Measurements from ENCODE around the gene EYA4.

The EYA4 gene

GRCh38 chr6:133390168-133390567, 149.0 kb downstream of the EYA4 start:
- H3K79me2 ChIP-seq (ENCODE audit: control insufficient read depth, insufficient read depth, low read length, poor library complexity), result no peaks in the 10 kb centered on the region
- no peak overlapping the region for H3K4me2 ChIP-seq (ENCODE audit: low read length)
- H3K4me1 ChIP-seq (ENCODE audit: control insufficient read depth in 1 of 2, insufficient read depth in 2 of 2, low read length in 2 of 2), result no peaks in the 10 kb centered on the region
- H3K4me3 ChIP-seq (ENCODE audit: low read depth, low read length), result no peak overlapping the region
- no peaks in the 10 kb centered on the region for H3K9me3 ChIP-seq (ENCODE audit: insufficient read depth, low read depth, low read length)
- no peaks in the 10 kb centered on the region for H3K36me3 ChIP-seq (ENCODE audit: control insufficient read depth in 1 of 2, insufficient read depth in 2 of 2, low read length in 2 of 2)
- H3K18ac ChIP-seq (ENCODE audit: low read length), result no peak overlapping the region
- no peak for DNase-seq
- no peak overlapping the region for H4K8ac ChIP-seq (ENCODE audit: low read depth, low read length)
- no peak overlapping the region for H3K27ac ChIP-seq (ENCODE audit: low read depth, low read length)
- no peak overlapping the region for H3K9ac ChIP-seq (ENCODE audit: low read length)
- H4K91ac ChIP-seq (ENCODE audit: low read depth, low read length), result no peak overlapping the region
- no peak overlapping the region for H3K4ac ChIP-seq (ENCODE audit: low read depth, low read length)
- H3K23ac ChIP-seq (ENCODE audit: low read length), result no peak overlapping the region
- no peaks in the 10 kb centered on the region for H3K27me3 ChIP-seq (ENCODE audit: insufficient read depth, low read length)
- H2BK5ac ChIP-seq (ENCODE audit: low read depth, low read length, poor library complexity), result no peak overlapping the region
- H3K14ac ChIP-seq (ENCODE audit: low read length), result no peak overlapping the region
- H2AFZ ChIP-seq (ENCODE audit: insufficient read depth, low read length, poor library complexity), result no peak overlapping the region
- H2BK120ac ChIP-seq (ENCODE audit: insufficient read depth, low read length, poor library complexity), result no peak overlapping the region
- H2BK12ac ChIP-seq (ENCODE audit: low read length), result no peak overlapping the region
- no peak overlapping the region for H2AK5ac ChIP-seq (ENCODE audit: low read length)
- WGBS (ENCODE audit: extremely low coverage, insufficient coverage, insufficient read length), result no CpG with 5 or more reads among the region's 9 CpGs
- H3K79me1 ChIP-seq (ENCODE audit: low read length), result no peaks in the 10 kb centered on the region
- no peak overlapping the region for H4K12ac ChIP-seq (ENCODE audit: low read depth, low read length)

DNA sequence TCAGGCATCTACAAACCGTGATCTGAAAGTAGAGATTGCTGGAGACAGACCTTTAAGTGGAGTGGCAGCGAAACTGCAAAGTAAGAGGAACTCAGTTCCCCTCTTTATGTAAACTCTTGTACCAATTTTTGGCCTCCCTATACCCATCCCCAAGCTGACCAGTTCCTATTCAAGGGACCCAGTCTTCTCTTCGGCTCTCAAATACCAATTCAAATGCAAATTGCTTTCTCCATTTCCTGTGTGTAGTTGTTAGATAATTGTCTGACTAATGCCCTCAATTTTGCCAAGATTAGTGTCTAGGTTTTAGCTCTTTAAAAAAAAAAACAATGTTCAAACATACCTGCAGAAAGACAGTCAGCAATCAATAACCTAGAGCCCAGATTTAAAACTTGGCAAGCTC, 150.9 kb downstream of the EYA4 start:
- Histone ChIP-seq H2BK120ac (ENCODE audit: insufficient read depth, low read length, poor library complexity) (no peak overlapping the region), H3K4ac (ENCODE audit: low read depth, low read length) (no peak overlapping the region), H3K14ac (ENCODE audit: low read length) (no peak overlapping the region), H3K27ac (ENCODE audit: low read depth, low read length) (no peak overlapping the region), H3K79me1 (ENCODE audit: low read length) (no peaks in the 10 kb centered on the region), H3K4me2 (ENCODE audit: low read length) (no peak overlapping the region), H2BK5ac (ENCODE audit: low read depth, low read length, poor library complexity) (no peak overlapping the region), H3K23ac (ENCODE audit: low read length) (no peak overlapping the region), H2AK5ac (ENCODE audit: low read length) (no peak overlapping the region), H3K9ac (ENCODE audit: low read length) (no peak overlapping the region), H3K4me3 (ENCODE audit: low read depth, low read length) (no peak overlapping the region), H3K36me3 (ENCODE audit: control insufficient read depth in 1 of 2, insufficient read depth in 2 of 2, low read length in 2 of 2) (no peaks in the 10 kb centered on the region), H3K18ac (ENCODE audit: low read length) (no peak overlapping the region), H3K9me3 (ENCODE audit: insufficient read depth, low read depth, low read length) (no peaks in the 10 kb centered on the region), H4K8ac (ENCODE audit: low read depth, low read length) (no peak overlapping the region), H3K27me3 (ENCODE audit: insufficient read depth, low read length) (no peaks in the 10 kb centered on the region), H3K4me1 (ENCODE audit: control insufficient read depth in 1 of 2, insufficient read depth in 2 of 2, low read length in 2 of 2) (no peaks in the 10 kb centered on the region), H4K12ac (ENCODE audit: low read depth, low read length) (no peak overlapping the region), H2AFZ (ENCODE audit: insufficient read depth, low read length, poor library complexity) (no peak overlapping the region), H4K91ac (ENCODE audit: low read depth, low read length) (no peak overlapping the region), H3K79me2 (ENCODE audit: control insufficient read depth, insufficient read depth, low read length, poor library complexity) (no peaks in the 10 kb centered on the region), H2BK12ac (ENCODE audit: low read length) (no peak overlapping the region)
- WGBS (ENCODE audit: extremely low coverage, insufficient coverage, insufficient read length), result no CpG with 5 or more reads among the region's 3 CpGs
- no peak for DNase-seq

GRCh38 chr6:133392641-133393040, 151.5 kb downstream of the EYA4 start:
- H3K79me2 ChIP-seq (ENCODE audit: control insufficient read depth, insufficient read depth, low read length, poor library complexity), result no peaks in the 10 kb centered on the region
- no peak overlapping the region for H3K4me3 ChIP-seq (ENCODE audit: low read depth, low read length)
- no peaks in the 10 kb centered on the region for H3K27me3 ChIP-seq (ENCODE audit: insufficient read depth, low read length)
- H4K8ac ChIP-seq (ENCODE audit: low read depth, low read length), result no peak overlapping the region
- no peaks in the 10 kb centered on the region for H3K9me3 ChIP-seq (ENCODE audit: insufficient read depth, low read depth, low read length)
- H4K91ac ChIP-seq (ENCODE audit: low read depth, low read length), result no peak overlapping the region
- no peak overlapping the region for H2BK120ac ChIP-seq (ENCODE audit: insufficient read depth, low read length, poor library complexity)
- no peaks in the 10 kb centered on the region for H3K79me1 ChIP-seq (ENCODE audit: low read length)
- H2BK12ac ChIP-seq (ENCODE audit: low read length), result no peak overlapping the region
- H3K23ac ChIP-seq (ENCODE audit: low read length), result no peak overlapping the region
- no peak overlapping the region for H3K9ac ChIP-seq (ENCODE audit: low read length)
- no peak overlapping the region for H3K27ac ChIP-seq (ENCODE audit: low read depth, low read length)
- H3K4me1 ChIP-seq (ENCODE audit: control insufficient read depth in 1 of 2, insufficient read depth in 2 of 2, low read length in 2 of 2), result no peaks in the 10 kb centered on the region
- H3K4ac ChIP-seq (ENCODE audit: low read depth, low read length), result no peak overlapping the region
- no peak overlapping the region for H4K12ac ChIP-seq (ENCODE audit: low read depth, low read length)
- no peak overlapping the region for H3K18ac ChIP-seq (ENCODE audit: low read length)
- no peak overlapping the region for H2AK5ac ChIP-seq (ENCODE audit: low read length)
- H2AFZ ChIP-seq (ENCODE audit: insufficient read depth, low read length, poor library complexity), result no peak overlapping the region
- WGBS (ENCODE audit: extremely low coverage, insufficient coverage, insufficient read length), result no CpG with 5 or more reads among the region's 2 CpGs
- H3K36me3 ChIP-seq (ENCODE audit: control insufficient read depth in 1 of 2, insufficient read depth in 2 of 2, low read length in 2 of 2), result no peaks in the 10 kb centered on the region
- no peak overlapping the region for H2BK5ac ChIP-seq (ENCODE audit: low read depth, low read length, poor library complexity)
- H3K14ac ChIP-seq (ENCODE audit: low read length), result no peak overlapping the region
- no peak for DNase-seq
- H3K4me2 ChIP-seq (ENCODE audit: low read length), result no peak overlapping the region

DNA sequence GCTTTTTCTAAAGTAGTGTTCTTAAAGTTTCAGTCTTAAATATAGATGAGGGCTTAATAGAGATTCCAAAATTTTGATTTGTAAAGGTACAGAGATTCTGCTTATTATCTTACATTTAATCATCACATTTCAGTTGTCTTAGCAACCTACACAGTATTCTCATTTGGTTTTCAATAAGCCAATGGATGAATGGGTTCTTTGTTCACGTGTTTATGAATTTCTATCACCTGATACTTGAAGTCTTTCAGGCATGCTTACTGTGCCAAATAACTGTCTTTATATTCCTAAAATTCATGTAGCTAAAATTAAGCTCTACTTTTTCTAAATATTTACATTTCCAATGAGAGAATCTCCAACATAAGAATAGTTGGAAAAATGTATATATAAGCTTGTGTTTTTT, 152.7 kb downstream of the EYA4 start:
- Histone ChIP-seq H3K27me3 (ENCODE audit: insufficient read depth, low read length) (no peaks in the 10 kb centered on the region), H3K36me3 (ENCODE audit: control insufficient read depth in 1 of 2, insufficient read depth in 2 of 2, low read length in 2 of 2) (no peaks in the 10 kb centered on the region)

More for the DNA sequence above, 152.7 kb downstream of the EYA4 start:
- no peaks in the 10 kb centered on the region for H3K79me1 ChIP-seq (ENCODE audit: low read length)
- H2AK5ac ChIP-seq (ENCODE audit: low read length), result no peak overlapping the region
- H2BK12ac ChIP-seq (ENCODE audit: low read length), result no peak overlapping the region
- no peak overlapping the region for H2AFZ ChIP-seq (ENCODE audit: insufficient read depth, low read length, poor library complexity)
- no peak overlapping the region for H2BK5ac ChIP-seq (ENCODE audit: low read depth, low read length, poor library complexity)
- no peak overlapping the region for H3K9ac ChIP-seq (ENCODE audit: low read length)
- no peak overlapping the region for H4K12ac ChIP-seq (ENCODE audit: low read depth, low read length)
- no peaks in the 10 kb centered on the region for H3K9me3 ChIP-seq (ENCODE audit: insufficient read depth, low read depth, low read length)
- no peak overlapping the region for H3K14ac ChIP-seq (ENCODE audit: low read length)
- H3K27ac ChIP-seq (ENCODE audit: low read depth, low read length), result no peak overlapping the region
- no peak overlapping the region for H3K4me2 ChIP-seq (ENCODE audit: low read length)
- H3K79me2 ChIP-seq (ENCODE audit: control insufficient read depth, insufficient read depth, low read length, poor library complexity), result no peaks in the 10 kb centered on the region
- H4K91ac ChIP-seq (ENCODE audit: low read depth, low read length), result no peak overlapping the region
- DNase-seq, result no peak
- no peak overlapping the region for H3K4me3 ChIP-seq (ENCODE audit: low read depth, low read length)
- no peak overlapping the region for H3K18ac ChIP-seq (ENCODE audit: low read length)
- no peak overlapping the region for H4K8ac ChIP-seq (ENCODE audit: low read depth, low read length)
- WGBS (ENCODE audit: extremely low coverage, insufficient coverage, insufficient read length), result no CpG with 5 or more reads among the region's 1 CpG
- H3K4me1 ChIP-seq (ENCODE audit: control insufficient read depth in 1 of 2, insufficient read depth in 2 of 2, low read length in 2 of 2), result no peaks in the 10 kb centered on the region
- no peak overlapping the region for H3K4ac ChIP-seq (ENCODE audit: low read depth, low read length)
- H3K23ac ChIP-seq (ENCODE audit: low read length), result no peak overlapping the region
- H2BK120ac ChIP-seq (ENCODE audit: insufficient read depth, low read length, poor library complexity), result no peak overlapping the region
